Left ventricle myocardium inferior (tissue), 1 donor: ENCODE results near the gene SERINC5. TPM values are rescaled to one million over a fixed set of nuclear protein-coding genes. Genes with fewer than 3 reads are reported as not detected.

Experiments
- DNase-seq: peaks from one replicate; pipeline ENCODE4 v3.0.0-alpha.2; 2020
- H3K27ac ChIP-seq: fragments of 200-600 bp; replicated peaks from 2 replicates; pipeline ENCODE4 v1.8.0; 2021
- H3K27me3 ChIP-seq: fragments of 200-600 bp; 2 replicates; pipeline ENCODE4 v1.8.0; 2021; ENCODE audit warnings: low read depth
- H3K36me3 ChIP-seq: fragments of 200-600 bp; 2 replicates; pipeline ENCODE4 v1.8.0; 2021
- H3K4me1 ChIP-seq: fragments of 200-600 bp; 2 replicates; pipeline ENCODE4 v1.8.0; 2021
- H3K4me3 ChIP-seq: fragments of 200-600 bp; 2 replicates; pipeline ENCODE4 v1.8.0; 2021; ENCODE audit warnings: mild to moderate bottlenecking, moderate library complexity
- H3K9me3 ChIP-seq: fragments of 200-600 bp; replicated peaks from 2 replicates; pipeline ENCODE4 v1.8.0; 2021
- intact Hi-C: fragments of 100-400 bp; cut with micrococcal nuclease; formaldehyde crosslinking; loops from one replicate; pipeline ENCODE4 v1.11.0; 2022
- total RNA-seq: library from RNA; stranded (reverse); fragmentation: NEBNext Ultra II Directional; extraction: Animal tissue kit (Norgen Biotek cat#: 25700); gene quantifications from one replicate; pipeline ENCODE4 v1.2.1, GENCODE V29; 2021
- TF ChIP-seq, protein P1 (sequence below): fragments of 200-600 bp; IDR thresholded peaks from 2 replicates; pipeline ENCODE4 v1.8.0; 2021; ENCODE audit warnings: antibody characterized with exemption, mild to moderate bottlenecking, borderline replicate concordance
- donor health status: DM: no; HTN: yes; CAD: no; lungs with severe emphysema.

Gene SERINC5
- total RNA-seq, 1 donor from 2014 or later, result 12.2 TPM

DNA sequence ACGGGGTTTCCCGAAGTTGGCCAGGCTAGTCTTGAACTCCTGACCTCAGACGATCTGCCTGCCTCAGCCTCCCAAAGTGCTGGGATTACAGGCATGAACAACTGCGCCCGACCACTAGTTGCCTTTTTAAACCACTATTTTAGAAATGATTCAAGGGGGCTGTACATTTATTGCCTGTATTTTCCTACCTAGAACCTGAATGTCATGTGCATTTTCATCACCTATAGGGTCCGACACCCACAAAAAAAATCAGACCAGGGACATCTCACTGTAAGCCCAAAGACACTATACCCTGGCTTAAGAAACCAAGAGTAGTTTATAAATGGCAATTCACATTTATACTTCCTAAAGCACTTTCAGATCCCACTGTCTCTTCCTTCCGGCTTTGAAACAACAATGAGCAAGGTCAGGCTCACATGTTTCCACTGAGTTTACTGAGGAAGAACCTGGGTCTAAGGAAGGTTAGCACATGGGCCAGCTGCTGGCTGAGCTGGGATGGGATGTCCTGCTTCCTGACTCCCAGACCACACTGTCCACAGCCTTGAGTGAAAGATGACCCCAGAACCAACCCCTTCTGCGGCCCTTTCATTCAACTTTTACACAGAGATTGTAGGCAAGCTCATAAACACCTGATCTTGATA lies 87.3 kb downstream of the SERINC5 start:
- H3K4me1 ChIP-seq, result peaks cover 11% of the 10 kb centered on the region
- H3K36me3 ChIP-seq, result peaks cover 21% of the 10 kb centered on the region
- intact Hi-C loops, result no loop called here

GRCh38 chr5:80165452-80165851 lies 90.4 kb downstream of the SERINC5 start:
- H3K27ac ChIP-seq, result no peak overlapping the region
- H3K4me3 ChIP-seq, result no peak overlapping the region
- peaks cover 14% of the 10 kb centered on the region for H3K36me3 ChIP-seq
- no peaks in the 10 kb centered on the region for H3K9me3 ChIP-seq
- intact Hi-C loops, result no loop called here
- H3K27me3 ChIP-seq, result no peaks in the 10 kb centered on the region
- DNase-seq, result no peak
- TF ChIP-seq, protein P1, sequence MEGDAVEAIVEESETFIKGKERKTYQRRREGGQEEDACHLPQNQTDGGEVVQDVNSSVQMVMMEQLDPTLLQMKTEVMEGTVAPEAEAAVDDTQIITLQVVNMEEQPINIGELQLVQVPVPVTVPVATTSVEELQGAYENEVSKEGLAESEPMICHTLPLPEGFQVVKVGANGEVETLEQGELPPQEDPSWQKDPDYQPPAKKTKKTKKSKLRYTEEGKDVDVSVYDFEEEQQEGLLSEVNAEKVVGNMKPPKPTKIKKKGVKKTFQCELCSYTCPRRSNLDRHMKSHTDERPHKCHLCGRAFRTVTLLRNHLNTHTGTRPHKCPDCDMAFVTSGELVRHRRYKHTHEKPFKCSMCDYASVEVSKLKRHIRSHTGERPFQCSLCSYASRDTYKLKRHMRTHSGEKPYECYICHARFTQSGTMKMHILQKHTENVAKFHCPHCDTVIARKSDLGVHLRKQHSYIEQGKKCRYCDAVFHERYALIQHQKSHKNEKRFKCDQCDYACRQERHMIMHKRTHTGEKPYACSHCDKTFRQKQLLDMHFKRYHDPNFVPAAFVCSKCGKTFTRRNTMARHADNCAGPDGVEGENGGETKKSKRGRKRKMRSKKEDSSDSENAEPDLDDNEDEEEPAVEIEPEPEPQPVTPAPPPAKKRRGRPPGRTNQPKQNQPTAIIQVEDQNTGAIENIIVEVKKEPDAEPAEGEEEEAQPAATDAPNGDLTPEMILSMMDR, result no peak
- no peaks in the 10 kb centered on the region for H3K4me1 ChIP-seq

More for the DNA sequence above, 87.3 kb downstream of the SERINC5 start:
- DNase-seq, result no peak
- Histone ChIP-seq H3K27me3 (no peaks in the 10 kb centered on the region), H3K27ac (no peak overlapping the region), H3K4me3 (no peak overlapping the region), H3K9me3 (no peaks in the 10 kb centered on the region)
- TF ChIP-seq, protein P1, result no peak

DNA sequence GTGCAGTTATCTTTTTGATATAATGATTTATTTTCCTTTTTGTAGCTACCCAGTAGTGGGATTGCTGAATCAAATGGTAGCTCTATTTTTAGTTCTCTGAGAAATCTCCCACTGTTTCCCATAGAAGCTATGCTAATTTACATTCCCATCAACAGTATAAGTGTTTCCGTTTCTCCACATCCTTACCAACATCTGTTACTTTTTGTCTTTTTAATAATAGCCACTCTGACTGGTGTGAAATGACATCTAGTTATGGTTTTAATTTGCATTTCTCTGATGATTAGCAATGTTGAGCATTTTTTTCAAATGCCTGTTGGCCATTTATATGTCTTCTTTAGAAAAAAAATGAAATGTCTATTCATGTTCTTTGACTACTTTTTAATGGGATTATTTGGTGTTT lies 94.7 kb downstream of the SERINC5 start:
- Histone ChIP-seq H3K27ac (no peak overlapping the region), H3K4me3 (no peak overlapping the region), H3K9me3 (no peaks in the 10 kb centered on the region), H3K27me3 (no peaks in the 10 kb centered on the region), H3K4me1 (no peaks in the 10 kb centered on the region), H3K36me3 (peaks cover 25% of the 10 kb centered on the region)
- no peak for DNase-seq
- intact Hi-C loops, result no loop called here
- TF ChIP-seq, protein P1, result no peak

DNA sequence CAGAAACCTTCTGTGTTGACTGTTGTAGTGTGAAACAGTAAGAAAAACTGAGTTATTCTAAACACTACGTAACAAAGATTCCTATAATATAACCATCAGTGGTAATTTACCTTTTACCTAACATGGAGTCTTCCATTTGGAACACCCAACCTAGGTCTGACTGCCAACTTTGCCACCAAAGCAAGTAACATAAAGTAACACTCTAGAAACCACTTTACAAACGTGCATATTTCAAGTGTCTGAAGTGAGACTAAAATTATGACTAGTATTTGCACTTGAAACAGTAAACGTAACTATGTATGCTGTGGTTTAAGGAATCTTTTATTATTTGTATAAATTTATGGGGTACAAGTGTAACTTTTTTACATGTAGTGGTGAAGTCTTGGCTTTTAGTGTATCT lies 95.6 kb downstream of the SERINC5 start:
- Histone ChIP-seq H3K4me3 (no peak overlapping the region), H3K27me3 (no peaks in the 10 kb centered on the region), H3K27ac (no peak overlapping the region), H3K9me3 (no peaks in the 10 kb centered on the region), H3K4me1 (no peaks in the 10 kb centered on the region), H3K36me3 (peaks cover 23% of the 10 kb centered on the region)
- TF ChIP-seq, protein P1, result no peak
- no peak for DNase-seq
- intact Hi-C loops, result no loop called here

- DNase-seq, result no peak
- TF ChIP-seq, protein P1, result no peak
Observed at GRCh38 chr5:80159133-80159815, 96.6 kb downstream of the SERINC5 start.

More at GRCh38 chr5:80159133-80159815, 96.6 kb downstream of the SERINC5 start:
- Histone ChIP-seq H3K27me3 (no peaks in the 10 kb centered on the region), H3K4me3 (no peak overlapping the region), H3K4me1 (peaks cover 2% of the 10 kb centered on the region), H3K27ac (no peak overlapping the region), H3K36me3 (peaks cover 23% of the 10 kb centered on the region), H3K9me3 (no peaks in the 10 kb centered on the region)
- intact Hi-C loops, result no loop called here
